Activated CD8-positive, alpha-beta T cell treated with anti-CD3 and anti-CD28 coated beads for 36 hours (primary cell): ENCODE measurements around the gene ADAMTS2. TPM values are rescaled to one million over a fixed set of nuclear protein-coding genes. Genes with fewer than 3 reads are reported as not detected.

ENCODE experiments used
- ATAC-seq: fragments of 200-7000 bp; cut with Tn5 transposase; one replicate; pipeline ENCODE4 v1.10.0; 2021; ENCODE audit warnings: mild to moderate bottlenecking, moderate library complexity
- CTCF ChIA-PET: fragments of 350-600 bp; sonication (Branson Sonifier 250); formaldehyde crosslinking; loops from one replicate; lab custom pipeline; 2021; ENCODE audit warnings: antibody characterized with exemption; lab: Charles Lee
- POLR2A ChIA-PET: fragments of 350-600 bp; sonication (Branson Sonifier 250); formaldehyde crosslinking; loops from one replicate; lab custom pipeline; 2021; ENCODE audit warnings: antibody characterized with exemption; lab: Charles Lee
- DNase-seq: peaks from one replicate; pipeline ENCODE4 v3.0.0-alpha.2; 2020
- H3K27ac Mint-ChIP-seq: one replicate; pipeline ENCODE4 v1.8.0; 2021; ENCODE audit warnings: mild to moderate bottlenecking, mixed read lengths
- H3K27me3 Mint-ChIP-seq: one replicate; pipeline ENCODE4 v1.8.0; 2021; ENCODE audit warnings: mixed read lengths
- H3K36me3 Mint-ChIP-seq: one replicate; pipeline ENCODE4 v1.8.0; 2021; ENCODE audit warnings: low read depth, mixed read lengths
- H3K4me1 Mint-ChIP-seq: one replicate; pipeline ENCODE4 v1.8.0; 2021; ENCODE audit warnings: low read depth, mixed read lengths
- H3K4me3 Mint-ChIP-seq: one replicate; pipeline ENCODE4 v1.8.0; 2021; ENCODE audit warnings: mild to moderate bottlenecking, moderate library complexity, mixed read lengths
- H3K9me3 Mint-ChIP-seq: one replicate; pipeline ENCODE4 v1.8.0; 2021; ENCODE audit warnings: mixed read lengths
- intact Hi-C: fragments of 100-400 bp; cut with micrococcal nuclease; formaldehyde crosslinking; loops from one replicate; pipeline ENCODE4 v1.10.0; 2022
- total RNA-seq, 2 experiments: library from RNA; stranded (reverse); gene quantifications; one replicate each; pipeline ENCODE4 v1.2.3, GENCODE V29; 2021
- TF ChIP-seq, protein P1 (sequence below): fragments of 200-600 bp; IDR thresholded peaks from one replicate; pipeline ENCODE4 v1.8.0; 2022; ENCODE audit warnings: antibody characterized with exemption, mild to moderate bottlenecking

ADAMTS2 gene
- total RNA-seq, 2 experiments from 2014 or later: not detected

DNA sequence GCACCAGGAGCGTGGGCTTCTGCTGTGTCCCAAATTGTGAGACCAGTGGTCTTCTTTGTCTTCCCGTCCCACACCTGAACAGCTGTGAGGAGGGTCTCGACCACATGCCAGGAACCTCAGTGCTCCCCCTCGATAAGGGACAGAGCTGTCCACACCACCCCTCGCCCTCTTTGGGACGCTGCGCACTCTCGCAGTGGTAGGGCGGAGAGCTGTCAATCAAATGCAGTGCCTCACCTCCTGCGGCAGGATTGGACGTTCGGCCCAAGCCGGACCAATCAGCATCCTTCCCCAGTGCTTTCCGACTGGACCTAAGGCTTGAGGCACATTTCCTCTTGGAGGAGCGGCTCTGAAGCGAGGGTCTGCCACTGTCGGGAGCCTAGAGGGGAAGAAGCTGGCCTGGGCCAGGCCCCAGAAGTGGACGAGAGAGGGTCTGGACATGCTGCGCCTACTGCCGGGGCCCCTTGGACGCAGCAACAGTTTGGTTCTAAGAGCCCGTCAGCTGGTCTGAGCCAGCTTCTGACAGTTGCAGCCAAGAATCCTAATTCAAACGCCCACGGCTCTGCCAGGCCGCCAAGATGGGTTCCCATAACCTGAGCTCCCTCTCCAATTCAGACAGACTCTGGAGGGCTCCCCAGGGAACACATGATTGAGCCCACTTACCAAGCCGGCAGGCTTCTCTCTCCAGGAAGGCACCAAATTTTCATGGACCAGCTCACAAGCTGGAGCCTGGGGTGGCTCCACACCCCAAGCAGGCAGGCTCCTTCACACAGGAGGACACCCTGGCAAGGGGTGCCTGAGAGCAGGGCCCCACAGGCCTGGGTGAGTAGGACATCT is 28.1 kb upstream of the ADAMTS2 start:
- Mint-ChIP-seq H3K27me3 (no peaks in the 10 kb centered on the region), H3K27ac (no peak overlapping the region), H3K4me1 (no peaks in the 10 kb centered on the region), H3K9me3 (no peaks in the 10 kb centered on the region), H3K4me3 (no peak overlapping the region), H3K36me3 (no peaks in the 10 kb centered on the region)
- ChIA-PET CTCF (no interaction called here), POLR2A (interaction anchor here (0.6 kb wide), 1 partner anchor 18 kb away, joined by 3 read pairs; no protein-coding TSS in a partner anchor)
- TF ChIP-seq, protein P1, sequence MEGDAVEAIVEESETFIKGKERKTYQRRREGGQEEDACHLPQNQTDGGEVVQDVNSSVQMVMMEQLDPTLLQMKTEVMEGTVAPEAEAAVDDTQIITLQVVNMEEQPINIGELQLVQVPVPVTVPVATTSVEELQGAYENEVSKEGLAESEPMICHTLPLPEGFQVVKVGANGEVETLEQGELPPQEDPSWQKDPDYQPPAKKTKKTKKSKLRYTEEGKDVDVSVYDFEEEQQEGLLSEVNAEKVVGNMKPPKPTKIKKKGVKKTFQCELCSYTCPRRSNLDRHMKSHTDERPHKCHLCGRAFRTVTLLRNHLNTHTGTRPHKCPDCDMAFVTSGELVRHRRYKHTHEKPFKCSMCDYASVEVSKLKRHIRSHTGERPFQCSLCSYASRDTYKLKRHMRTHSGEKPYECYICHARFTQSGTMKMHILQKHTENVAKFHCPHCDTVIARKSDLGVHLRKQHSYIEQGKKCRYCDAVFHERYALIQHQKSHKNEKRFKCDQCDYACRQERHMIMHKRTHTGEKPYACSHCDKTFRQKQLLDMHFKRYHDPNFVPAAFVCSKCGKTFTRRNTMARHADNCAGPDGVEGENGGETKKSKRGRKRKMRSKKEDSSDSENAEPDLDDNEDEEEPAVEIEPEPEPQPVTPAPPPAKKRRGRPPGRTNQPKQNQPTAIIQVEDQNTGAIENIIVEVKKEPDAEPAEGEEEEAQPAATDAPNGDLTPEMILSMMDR: no peak
- intact Hi-C loops: no loop called here
- ATAC-seq: no peak
- no peak for DNase-seq

DNA sequence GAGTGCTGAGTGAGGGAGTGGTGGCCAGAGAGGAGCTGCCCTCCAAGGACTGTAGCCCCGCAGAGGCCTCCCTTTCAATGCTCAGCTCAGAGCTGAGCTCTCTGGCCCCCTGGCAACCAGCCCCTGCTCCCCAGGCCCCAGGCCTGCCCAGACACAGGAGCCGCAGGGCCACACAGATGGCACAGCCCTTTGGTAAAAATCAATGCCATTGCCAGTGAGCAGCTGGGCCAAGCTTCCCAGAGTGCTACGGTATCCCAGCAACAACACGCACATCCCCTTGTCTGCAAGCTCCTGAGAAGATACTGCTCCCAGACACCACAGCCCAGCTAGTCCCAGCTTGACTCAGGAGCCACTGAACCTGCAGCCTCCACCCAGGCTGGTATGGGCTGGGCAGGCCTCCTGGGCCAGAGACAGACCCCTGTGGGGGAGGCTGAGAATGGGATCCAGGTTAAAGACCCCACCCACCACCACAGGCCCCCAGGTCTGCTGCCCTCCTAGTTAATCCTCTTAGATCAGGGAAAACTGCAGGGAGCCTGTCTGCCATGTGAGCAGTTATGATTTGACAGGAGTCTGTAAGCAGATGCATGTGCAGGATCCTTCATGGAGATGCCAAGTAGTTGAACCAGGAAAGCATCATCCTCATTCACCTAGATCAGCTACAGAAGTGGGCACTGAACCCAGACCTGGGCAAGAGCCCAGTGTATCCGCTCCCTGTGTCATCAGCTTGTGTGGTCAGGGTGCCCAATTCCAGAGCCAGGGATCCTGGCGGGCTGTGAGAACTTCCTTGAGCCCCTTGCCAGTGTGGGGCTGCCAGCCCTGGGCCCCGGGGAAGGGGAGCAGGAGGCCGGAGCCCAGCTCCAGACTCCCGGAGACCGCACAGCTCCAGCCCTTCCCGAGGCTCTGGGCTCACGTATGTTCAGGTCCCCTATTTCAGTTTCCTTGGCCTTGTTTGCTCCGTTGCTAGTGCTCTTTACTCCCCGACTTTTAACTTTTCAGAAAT is 26.7 kb upstream of the ADAMTS2 start:
- Mint-ChIP-seq H3K27me3 (no peaks in the 10 kb centered on the region), H3K9me3 (no peaks in the 10 kb centered on the region), H3K36me3 (no peaks in the 10 kb centered on the region), H3K4me3 (no peak overlapping the region), H3K27ac (no peak overlapping the region), H3K4me1 (no peaks in the 10 kb centered on the region)
- TF ChIP-seq, protein P1: no peak
- ChIA-PET CTCF (no interaction called here), POLR2A (no interaction called here)
- DNase-seq (no peak), ATAC-seq (no peak)
- intact Hi-C loops: no loop called here

DNA sequence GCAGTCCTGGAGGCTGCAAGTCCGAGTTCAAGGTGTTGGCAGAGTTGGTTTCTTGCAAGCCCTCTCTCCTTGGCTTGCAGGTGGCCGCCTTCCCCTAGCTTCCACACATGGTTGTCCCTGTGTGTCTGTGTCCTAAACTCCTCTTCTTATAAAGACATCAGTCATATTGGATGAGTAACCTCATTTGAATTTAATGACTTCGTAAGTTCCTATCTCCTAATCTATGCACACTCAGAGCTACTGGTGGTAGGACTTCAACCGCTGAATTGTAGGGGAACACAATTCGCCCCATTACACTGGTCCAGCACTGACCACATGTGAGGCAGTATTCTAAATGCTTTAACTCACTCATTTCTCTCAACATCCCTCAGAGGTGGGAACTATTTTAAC is 25.9 kb upstream of the ADAMTS2 start:
- no peak overlapping the region for H3K4me3 Mint-ChIP-seq
- ChIA-PET CTCF (no interaction called here), POLR2A (no interaction called here)
- TF ChIP-seq, protein P1: no peak
- H3K27me3 Mint-ChIP-seq: no peaks in the 10 kb centered on the region
- intact Hi-C loops: no loop called here
- no peak overlapping the region for H3K27ac Mint-ChIP-seq
- no peaks in the 10 kb centered on the region for H3K4me1 Mint-ChIP-seq
- no peaks in the 10 kb centered on the region for H3K9me3 Mint-ChIP-seq
- ATAC-seq (no peak), DNase-seq (no peak)
- H3K36me3 Mint-ChIP-seq: no peaks in the 10 kb centered on the region

DNA sequence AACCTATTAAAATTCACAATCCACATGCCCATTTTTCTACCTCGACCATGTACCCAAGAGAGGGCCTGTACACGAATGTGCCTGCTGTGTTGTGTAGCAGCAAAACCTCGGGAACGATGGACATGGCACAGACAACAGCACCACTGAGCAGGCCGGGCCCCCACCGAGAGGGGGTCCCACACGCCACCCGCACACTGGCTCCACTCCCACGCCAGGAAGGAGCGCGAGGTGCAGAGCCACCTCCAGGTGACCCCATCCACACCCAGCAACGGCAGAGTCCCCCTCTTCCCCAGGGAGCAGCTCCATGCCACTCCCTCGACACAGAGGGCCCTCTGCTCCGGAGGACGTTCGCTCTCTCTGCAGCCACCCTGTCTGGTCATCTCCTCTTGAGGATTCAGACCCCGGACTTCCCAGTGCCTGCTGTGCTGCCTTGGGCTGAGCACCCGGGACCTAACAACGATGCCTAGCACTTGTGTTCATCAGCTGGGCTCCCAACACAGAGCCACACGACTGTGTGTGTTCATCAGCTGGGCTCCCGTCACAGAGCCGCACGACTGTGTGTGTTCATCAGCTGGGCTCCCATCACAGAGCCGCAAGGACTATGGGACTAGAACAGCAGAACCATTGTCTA is 25.3 kb upstream of the ADAMTS2 start:
- TF ChIP-seq, protein P1: no peak
- Mint-ChIP-seq H3K4me3 (no peak overlapping the region), H3K27me3 (no peaks in the 10 kb centered on the region), H3K4me1 (no peaks in the 10 kb centered on the region), H3K36me3 (no peaks in the 10 kb centered on the region), H3K27ac (no peak overlapping the region), H3K9me3 (no peaks in the 10 kb centered on the region)
- intact Hi-C loops: no loop called here
- POLR2A ChIA-PET: no interaction called here
- ATAC-seq: no peak
- DNase-seq: no peak
- CTCF ChIA-PET: no interaction called here
